AML-193 (cell line): Measurements from ENCODE around the gene PAPOLB.

ENCODE experiments used
- DNase-seq, 2 experiments: peaks; one replicate each; lab custom pipeline; 2025; lab: John Stamatoyannopoulos, UW

PAPOLB gene

DNA sequence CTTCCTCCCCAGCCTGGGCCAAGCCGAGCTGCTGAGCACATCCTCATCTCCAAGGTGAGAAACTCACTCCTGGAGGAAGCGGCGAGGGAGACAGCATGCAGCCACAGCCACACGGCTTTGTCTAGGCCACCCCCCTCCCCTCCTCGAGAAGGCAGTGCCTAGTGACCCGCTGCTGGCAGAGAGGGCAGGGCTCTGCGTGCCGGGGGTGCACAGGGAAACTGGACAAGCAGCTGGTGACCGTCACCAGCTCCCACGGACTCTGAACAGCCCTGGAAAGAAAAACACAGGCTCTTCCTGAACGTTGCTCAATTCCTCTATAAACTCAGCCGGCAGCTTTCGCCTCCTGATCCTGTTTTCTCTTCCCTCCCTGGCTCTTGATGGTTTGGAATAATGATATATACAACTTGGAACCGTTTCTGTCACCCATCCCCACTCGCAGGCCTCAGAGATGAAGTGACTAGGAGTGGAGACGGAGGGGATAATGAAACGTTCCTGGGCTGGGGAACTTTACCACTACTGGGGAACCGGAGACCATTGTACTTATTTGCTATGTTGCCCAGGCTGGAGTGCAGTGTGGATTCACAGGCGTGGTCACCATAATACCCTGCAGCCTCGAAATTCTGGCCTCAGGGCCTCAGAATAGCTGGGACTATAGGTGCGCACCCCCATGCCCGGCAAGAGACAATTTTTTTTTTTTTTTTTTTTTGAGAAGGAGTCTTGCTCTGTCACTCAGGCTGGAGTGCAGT, 19.3 kb downstream of the PAPOLB start:
- DNase-seq = no peak

DNA sequence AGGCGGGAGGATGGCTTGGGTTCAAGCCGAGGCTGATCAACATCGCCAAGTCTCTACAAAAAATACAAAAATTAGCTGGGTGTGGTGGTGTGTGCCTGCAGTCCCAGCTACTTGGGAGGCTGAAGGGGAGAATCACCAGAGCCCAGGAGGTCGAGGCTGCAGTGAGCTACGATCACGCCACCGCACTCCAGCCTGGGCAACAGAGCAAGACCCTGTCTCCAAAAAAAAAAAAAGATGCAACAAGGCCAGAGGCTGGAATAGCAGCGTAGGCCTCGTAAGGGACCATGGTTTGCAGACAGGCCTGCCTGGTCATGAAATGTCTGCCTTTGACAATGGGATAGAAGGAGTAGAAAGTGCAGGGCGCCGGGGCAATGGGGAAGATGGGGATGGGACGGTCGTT, 20.0 kb downstream of the PAPOLB start:
- DNase-seq = no peak

DNA sequence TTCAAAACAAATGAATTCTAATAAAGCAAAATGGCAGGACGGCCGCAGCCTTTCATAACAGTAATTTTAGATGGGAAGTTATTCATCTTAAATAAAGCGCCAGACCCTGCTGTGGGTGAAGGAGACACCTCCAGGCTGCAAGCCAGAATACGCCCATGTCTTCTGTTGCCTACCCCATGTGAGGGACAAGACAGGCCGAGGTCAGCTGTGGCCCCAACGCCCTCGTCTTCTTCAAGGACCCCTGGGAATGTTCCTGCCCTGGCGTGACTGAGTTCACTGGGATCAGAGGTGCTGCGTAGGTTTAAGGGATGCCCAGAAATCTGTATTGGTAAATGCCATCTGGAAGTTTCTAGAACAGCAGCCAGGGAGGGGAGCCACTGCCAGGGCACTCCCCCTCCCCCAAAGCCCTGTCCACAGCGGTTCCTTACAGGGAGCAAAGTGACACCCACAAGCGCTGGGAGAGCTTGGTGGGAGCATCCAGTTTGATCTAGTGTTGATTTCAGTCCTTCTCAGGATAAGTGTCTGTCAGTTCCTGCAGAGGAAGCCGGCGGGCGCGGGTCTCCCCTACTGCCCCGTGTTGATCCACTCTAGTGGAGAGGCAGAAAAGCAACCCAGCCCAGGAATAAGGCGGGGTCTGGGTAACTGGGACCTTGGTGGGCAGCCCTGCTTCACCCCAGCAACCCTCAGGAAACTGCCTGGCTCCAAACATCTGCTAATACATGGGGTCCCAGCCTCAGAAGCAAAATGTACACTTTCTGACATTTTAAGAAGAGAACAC, 20.6 kb downstream of the PAPOLB start:
- no peak for DNase-seq

DNA sequence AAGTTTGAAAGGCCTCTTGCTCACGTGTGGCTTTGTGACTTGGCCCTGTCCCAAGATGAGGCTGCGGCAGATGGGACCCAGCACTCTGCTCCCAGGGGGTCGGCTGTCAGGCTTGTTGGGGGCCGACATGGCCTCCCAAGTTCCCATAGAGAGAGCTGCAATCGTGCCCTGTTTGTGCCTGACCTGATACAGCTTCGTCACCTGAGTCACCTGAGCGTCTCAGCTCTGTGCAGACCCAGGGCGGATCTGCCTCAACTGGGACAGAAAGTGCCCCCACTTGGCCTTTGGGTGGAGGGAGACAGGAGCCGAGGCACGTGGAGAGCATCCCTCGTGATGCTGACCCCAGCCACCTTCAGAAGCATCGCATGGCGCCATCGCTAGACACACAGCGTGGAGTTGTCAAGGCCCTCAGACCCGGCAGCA, 21.7 kb downstream of the PAPOLB start:
- DNase-seq = no peak

DNA sequence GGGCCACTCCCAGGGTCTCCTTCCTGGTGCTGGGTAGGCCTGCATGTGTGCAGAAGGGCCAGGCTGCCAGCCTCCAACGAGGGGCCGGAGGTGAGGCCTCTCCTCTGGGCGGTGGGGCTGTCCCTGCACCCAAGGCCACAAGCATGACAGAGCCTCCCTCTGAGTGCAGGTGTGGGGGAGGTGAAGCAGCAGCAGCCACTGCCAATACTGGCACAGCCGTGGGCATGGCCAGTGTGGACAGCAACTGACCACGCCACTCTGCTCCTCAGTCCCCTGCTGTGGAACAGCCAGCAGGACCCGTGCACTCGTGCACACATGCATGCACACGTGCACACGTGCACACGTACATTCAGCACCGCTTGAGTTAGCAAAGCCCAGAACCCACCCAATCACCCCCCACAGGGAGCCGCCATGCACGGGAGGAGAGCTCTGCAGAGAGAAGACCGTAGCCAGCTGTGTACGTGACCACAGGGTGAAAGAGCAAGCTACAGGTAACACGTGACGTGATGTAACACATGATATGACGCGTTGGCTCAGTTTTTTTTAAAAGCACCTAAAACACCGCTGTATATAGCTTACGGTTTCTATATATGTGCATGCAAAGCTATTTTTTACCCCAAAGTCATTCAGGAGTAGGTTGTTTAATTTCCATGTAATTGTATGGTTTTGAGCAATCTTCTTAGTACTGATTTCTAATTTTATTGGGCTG, 23.1 kb downstream of the PAPOLB start:
- no peak for DNase-seq

DNA sequence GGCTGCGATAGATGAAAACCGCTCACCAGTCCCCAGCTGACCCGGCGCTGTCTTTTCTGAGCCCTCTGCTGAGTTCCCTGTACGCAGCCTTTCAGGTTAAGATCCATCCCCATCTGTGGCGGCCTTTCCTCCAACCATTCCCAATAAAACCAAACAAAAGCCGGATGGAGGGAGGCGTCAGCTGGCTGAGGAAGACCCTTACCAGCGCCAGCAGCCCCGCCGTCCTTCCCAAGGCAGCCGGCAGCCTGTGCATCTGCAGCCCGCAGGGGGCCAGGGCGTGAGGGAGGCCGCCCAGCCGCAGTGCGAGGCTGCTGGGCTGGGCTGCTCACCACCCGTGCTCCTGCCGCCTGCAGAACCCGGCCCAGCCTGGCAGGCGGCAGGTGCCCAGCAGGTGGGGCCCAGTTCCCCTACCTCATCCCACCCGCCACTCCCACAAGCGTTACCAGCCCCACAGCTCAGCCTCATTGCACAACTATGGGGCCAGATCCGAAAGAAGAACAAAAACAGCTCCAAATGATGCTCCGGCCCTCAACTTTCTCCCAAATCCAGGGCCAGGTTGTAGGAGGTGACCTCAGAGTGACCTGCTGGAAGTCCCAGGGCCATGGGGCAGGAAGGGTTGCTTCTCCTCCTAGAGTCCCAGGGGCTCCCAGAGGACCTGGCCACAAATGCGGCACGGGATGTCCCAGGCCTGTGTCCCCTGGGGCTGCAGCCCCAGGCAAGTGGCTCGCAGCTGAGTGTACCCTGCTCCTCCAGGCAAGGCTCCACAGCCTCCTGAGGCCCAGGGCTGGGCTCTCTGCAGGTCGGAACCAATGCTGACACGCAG, 23.8 kb downstream of the PAPOLB start:
- no peak for DNase-seq

DNA sequence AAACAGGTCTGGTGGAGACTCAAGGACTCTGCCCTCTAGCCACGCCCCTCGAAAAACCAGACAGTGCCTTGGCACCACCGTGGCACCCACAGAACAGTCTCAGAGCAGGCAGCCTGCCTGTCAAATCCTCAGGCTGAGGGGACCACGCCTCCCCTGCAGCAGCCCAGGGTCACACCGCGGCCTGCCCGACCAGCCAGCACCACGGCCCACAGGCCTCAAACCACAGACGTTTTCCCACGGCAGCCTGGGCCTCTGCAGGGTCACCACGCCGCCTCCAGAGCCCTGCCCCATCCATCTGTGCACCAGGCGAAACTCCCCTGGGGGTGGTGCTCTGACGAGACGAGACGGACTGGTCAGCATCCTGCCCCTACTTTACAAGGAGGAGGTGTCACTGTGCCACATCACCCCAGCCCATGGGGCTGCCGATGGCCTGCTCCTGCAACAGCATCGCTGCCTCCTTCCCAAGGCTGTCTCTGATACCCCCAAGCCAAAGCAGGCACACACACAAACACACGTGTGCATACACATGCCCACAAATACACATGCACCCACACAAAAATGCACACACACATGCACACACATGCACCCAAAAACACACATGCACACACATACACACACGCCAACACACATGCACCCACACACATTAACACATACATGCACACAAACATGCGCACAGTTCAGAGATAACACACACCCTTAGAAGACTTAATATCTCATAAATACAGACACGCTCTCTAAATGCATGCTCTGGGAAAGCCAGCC, 24.6 kb downstream of the PAPOLB start:
- DNase-seq = no peak

DNA sequence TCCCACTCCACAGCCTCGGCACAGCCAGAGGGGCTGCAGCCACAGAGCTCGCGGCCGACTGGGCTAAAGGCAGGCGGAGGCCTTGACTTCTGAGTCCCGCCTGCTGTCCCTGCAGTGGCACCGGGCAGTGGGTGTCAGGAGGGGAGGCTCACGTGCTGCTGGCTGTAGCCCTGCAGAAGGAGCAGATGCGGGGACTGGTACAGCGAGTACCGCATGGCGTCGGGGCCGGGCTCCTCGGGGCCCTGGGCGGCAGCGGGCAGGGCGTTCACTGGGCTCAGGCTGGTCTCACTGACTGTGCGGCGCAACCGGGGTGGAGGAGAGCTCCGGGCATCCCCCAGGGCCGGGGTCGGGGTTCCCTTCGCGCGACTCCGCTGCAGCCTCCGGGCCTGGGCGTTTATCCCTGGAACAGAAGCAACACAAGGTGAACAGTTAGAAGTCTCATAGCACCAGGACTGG, 25.6 kb downstream of the PAPOLB start:
- no peak for DNase-seq

DNA sequence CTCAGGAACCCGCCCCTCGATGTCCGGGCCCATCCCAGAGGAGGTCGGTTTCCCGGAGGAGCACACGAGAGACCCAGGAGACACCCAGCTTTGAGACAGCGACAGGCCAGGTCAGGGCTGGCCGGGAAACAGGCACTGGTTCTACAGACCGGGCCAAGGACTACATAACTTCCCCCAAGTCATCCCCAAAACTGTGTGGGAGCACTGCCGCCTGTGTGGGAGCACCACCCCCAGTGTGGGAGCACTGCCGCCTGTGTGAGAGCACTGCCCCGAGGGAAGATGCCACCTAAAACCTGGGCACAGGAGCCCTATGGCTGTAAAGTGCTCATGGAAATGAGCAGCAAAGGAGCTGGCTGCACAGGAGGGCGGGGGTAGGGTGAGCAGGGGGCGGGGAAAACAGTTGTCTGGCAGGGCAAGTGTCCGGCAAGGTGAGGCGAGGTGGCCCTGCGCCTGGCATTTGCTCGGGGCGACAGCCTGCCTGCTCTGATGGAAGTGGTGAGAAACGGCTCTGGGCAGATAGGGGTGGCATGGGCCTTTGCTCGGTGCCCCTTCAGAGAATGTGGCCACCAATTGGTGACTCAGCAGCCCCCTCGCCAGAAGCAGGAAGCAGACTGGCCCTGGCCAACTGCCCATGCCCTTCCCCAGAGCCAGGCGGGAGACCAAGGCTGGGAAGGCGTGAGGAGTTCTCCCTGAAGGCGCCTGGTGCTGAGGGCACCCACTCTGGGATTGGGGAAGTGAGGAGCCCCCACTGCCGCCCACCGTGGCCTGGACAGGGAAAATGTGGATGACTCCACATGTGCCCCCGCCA, 26.2 kb downstream of the PAPOLB start:
- DNase-seq = no peak

DNA sequence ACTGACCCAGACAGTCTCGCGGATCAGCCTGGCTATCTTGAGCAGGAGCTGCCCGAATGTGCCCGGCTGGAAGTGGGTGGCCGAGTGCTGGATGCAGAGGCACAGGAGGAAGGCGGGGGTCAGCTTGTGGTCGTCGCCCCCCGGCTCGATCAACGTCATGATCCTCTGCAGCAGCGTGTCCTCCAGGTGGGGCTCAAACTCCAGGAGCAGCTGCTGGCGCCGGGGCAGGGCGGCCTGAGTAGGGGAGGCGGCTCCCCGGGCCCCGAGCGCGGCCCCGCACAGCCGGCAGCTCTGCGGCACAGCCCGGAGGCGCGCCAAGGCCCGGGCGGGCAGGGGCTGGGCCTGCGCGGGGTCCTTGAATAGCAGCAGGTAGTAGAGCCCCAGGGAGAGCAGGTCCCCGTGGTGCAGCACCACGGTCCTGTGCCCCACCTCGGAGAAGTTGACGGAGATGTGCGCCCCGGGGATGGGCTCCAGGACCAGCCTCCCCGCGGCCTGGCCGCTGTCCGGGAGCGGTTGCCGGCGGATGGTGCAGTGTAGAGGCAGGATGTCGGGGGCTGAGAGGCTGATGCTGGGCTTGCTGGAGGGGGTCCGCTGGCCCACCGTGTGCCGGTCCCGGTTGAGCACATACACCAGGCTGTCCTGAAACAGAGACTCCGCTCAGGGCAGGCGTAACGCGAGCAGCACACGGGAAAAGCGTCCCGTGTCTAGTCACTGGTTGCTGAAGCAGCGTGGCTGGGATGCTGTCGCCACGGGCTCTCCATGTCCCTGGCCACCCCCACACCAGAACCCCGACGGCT, 27.0 kb downstream of the PAPOLB start:
- DNase-seq = no peak

DNA sequence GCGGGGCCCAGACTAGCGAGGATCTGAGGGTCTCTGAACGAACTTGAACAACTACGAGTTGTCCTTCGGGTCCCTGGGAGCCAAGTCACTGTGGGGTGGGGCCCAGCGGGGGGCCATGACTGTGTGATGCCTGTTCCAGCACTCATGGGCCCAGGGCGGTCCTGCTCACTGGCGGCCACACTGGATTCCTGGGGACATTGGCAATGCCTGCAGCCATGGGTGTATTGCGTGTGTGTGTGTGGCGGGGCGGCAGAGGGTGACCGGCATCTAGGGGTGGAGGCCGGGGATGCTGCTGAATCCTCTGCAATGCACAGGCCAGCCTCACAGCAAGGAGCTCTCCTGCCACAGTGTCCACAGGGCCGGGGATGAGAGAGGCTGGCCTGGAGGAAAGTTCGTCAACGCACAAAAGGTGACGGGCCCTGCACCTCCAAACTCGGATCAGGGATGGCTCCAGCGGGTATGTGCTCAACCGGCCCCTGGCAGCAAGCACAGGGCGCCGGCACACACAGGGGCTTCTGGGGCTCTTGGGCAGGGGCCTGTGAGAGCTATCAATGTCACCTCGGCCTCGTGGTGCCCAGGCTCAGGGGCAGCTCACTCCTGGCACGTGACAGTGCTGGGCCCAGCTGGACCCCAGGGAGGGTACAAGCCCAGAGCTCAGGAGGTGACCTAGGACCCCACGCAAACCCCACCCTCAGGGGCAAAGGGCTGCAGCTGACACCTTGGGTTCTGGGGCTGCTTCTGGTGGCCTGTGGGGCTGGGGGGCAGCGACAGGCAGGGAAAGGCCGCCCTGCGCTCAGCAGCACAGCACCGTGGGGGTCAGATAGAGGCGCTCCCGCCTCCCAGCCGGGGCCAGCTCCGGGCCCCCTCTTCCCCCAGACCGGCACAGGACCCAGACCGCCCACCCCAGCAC, 27.9 kb downstream of the PAPOLB start:
- DNase-seq = no peak

DNA sequence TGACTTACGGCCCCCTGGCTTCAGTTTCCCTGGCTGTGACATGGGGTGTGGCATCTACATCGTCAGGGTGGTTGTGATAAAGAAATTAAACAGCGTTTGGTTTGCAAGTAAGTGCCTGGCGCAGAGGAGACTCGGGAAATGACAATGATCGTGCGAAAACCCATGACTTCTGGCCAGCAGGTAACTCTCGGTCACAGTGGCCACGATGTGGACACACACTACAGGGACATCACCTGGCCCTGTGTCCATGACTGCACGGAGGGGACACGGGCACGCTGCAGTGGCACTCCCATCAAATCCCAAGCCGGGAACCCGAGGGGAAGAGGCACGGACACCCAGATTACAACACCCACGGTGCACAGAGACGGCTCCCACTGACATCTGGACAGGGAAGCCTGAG, 28.7 kb downstream of the PAPOLB start:
- no peak for DNase-seq

DNA sequence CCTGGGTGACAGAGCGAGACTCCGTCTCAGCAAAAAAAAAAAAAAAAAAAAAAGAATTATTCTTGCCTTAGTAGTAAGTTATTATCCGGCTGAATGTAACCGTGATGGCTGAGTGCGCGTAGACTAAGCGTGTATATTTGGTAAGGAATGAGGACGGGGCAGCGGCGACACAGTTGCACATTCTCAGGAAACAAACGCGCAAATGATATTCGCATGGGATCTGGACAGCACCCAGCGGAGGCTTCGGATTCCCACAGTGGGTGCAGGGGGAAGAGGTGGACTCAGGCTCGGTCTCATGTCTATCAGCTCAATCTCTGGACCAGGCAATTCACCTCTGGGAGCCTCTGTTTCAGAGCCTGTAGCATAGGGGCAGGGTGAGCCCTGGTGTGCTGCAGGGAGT, 29.1 kb downstream of the PAPOLB start:
- DNase-seq = no peak

DNA sequence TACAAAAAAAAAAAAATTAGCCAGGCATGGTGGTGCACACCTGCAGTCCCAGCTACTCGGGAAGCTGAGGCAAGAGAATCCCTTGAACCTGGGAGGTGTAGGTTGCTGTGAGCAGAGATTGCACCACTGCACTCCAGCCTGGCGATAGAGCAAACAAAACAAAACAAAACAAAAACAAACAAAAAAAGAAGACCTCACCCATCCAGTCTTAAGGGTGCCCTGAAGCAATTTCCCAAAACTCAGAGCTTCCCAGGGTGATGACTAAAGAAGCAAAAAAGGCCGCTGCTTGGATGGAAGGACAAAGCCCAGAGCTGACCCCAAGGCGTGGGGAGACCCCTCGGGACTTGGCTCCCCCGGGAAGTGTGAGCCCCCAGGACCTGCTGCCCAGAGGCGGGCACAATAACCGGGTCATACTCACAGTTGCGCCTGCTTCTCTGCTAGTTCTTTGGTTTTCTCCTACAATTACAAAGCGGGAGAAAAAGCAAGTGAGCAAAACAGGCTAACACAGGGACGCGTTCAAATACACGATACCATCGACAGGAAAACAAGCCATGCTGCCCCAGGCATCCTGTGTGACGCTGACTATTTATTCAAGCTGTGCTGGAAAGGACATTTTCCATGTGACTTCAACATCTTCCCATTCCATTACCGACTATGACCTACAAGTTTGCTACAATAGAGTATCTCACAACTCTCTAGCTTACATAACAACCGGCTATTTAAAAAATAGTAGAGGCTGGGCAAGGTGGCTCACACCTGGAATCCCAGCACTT, 29.9 kb downstream of the PAPOLB start:
- no peak for DNase-seq

DNA sequence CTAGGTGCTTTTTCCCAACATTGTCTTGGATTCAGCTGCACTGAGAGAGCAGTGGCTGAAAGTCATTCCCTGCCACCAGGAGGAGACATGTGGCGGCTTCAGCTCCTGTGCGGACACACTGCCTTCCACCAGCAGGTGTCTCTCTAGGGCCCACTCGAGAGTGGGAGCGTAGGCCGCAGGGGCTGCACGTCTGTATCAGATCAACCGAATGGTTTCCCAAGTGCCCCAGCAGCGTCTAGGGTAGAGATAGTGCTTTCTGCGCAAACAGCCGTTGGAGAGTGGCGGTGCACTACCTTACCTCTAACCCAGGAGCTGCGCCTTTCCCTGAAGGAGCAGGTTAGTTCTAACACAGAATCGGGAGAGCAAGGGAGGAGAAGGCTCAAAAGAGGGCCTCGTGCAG, 31.7 kb downstream of the PAPOLB start:
- peak in 1 of 2 experiments; percentile 18 for DNase-seq

DNA sequence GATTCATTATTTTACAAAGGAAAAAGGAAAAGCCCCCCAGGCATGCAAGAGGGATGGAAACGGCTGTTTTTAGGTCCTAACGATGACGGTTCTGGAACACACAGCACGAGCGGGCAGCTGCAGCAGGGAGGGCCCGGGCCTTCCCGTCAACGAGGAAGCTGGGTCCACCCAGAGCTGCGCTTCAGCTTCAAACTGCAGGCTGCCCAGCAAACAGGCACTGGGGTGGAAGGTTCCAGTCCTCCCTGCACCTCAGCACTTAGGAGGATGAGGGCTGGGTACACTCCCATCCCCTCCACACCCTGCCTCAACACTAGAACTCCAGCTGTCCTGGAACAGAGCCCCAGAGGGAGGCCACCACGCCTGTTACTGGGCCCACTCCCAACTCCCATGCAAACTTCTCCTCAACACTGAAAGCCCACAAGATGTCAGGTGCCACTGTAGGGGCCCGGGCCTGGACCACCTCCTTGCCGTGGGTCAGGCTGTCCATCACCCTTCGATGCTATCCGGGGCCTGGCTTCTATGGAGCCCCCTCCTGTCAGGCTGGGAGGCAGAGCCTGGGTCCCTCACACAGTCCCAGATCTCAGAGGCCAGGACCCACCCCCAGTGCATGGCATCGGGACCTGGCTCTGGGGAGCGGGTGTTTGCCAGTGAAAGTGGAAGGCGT, 33.0 kb downstream of the PAPOLB start:
- no peak for DNase-seq

DNA sequence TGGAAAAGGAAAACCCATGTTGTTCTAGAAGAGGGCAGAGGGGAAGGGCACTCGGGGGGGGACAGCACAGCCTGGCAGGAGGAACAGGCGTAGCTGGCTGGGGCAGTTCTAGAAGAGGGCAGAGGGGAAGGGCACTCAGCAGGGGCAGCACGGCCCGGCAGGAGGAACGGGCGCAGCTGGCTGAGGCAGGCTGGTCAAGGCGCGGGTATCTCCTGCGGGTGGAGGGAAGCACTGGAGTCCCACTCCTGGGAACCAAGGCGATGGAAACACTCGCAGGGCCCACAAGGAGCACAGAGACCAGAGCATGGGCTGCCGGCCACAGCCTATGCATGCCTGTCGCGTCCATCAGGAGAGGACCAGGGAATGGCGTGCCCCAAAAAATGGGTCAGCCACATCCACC, 36.7 kb downstream of the PAPOLB start:
- no peak for DNase-seq
